Measurements from ENCODE around the gene JMJD4. TPM values are rescaled to one million over a fixed set of nuclear protein-coding genes. Genes with fewer than 3 reads are reported as not detected.

The JMJD4 gene
- total RNA-seq, 1 donor from 2014 or later = 13.5 TPM

DNA sequence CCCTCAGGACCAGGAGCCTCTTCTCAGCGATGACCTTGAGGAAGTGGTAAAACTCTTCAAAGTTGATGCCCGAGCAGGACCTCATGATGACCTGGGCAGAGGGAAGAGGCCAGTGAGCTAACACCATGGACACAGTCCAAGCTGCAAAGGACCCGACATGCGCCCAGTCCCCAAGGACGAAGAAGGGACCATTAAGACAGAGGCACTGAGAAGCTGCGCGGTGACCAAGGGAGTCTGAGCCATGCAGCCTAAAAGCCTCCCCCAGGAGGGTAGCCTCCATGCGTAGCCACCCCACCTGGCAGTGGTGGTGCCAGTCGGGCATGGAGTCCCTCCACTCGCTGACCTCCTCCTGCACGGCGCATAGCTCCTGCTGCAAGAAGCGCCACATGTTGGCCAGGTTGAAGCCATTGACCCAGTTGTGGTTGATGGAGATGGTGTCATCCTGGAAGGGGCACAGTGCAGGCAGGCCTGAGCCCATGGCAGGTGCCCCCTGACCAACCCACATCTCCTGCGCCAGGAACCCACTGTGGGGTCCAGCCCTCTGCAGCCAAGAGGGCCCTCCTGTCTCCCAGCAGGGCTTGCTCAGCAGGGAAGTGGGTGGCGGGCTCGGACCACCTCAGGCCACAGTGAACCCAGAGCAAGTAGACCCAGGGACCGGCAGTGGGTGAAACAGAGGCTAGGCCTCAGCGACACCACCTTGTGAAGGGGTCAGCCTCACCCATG is 2.4 kb downstream of the JMJD4 start:
- H3K4me3 ChIP-seq (ENCODE audit: low read depth, low read length) = no peak overlapping the region
- TF ChIP-seq, protein P1, sequence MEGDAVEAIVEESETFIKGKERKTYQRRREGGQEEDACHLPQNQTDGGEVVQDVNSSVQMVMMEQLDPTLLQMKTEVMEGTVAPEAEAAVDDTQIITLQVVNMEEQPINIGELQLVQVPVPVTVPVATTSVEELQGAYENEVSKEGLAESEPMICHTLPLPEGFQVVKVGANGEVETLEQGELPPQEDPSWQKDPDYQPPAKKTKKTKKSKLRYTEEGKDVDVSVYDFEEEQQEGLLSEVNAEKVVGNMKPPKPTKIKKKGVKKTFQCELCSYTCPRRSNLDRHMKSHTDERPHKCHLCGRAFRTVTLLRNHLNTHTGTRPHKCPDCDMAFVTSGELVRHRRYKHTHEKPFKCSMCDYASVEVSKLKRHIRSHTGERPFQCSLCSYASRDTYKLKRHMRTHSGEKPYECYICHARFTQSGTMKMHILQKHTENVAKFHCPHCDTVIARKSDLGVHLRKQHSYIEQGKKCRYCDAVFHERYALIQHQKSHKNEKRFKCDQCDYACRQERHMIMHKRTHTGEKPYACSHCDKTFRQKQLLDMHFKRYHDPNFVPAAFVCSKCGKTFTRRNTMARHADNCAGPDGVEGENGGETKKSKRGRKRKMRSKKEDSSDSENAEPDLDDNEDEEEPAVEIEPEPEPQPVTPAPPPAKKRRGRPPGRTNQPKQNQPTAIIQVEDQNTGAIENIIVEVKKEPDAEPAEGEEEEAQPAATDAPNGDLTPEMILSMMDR (conservative IDR thresholded peaks at IDR 0.05; ENCODE audit: low read depth, low read length) = no peak
- no peak for DNase-seq (ENCODE audit: low read depth)

DNA sequence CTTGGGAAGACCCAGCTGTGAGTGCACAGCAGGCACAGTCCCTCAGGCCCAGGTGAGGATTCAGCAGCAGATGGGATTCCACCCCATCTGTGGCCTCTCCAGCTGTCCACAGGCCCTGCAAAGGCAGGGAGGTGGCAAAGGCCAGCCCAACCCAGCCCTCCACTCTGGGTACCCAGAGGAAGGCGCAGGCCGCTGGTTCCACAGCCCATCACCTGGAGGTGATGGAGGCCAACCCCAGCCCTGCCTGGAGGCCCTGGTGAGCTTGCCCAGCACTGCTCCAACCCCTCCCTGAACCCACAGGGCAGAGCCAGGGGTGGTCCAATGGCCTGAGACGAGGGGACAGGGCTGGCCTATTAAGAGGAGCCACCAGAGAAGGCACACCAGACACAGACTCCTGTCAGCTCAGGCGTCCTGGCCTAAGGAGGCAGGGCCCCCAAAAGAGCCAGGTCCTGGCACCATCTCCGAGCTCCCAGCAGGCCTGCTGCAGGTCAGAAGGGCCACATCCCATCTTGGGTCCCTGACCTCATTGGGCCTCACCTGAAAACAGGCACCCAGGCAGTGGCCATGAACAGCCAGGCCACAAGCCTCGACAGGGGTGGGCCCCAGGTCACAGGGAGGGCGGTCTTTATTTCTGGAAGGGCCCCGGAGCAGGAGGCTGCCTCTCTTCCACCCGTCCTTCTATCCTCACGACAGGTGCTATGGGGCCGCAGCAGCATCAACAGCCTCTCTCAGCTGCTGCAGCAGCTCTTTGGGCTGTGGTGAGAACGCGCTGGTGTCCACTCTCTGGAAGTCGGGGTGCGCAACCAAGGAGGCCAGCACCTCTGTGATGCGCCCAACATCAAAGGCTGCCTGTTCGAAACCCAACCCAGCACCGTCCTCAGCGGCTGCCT is 3.2 kb downstream of the JMJD4 start:
- no peak for DNase-seq (ENCODE audit: low read depth)
- H3K4me3 ChIP-seq (ENCODE audit: low read depth, low read length) = no peak overlapping the region
- TF ChIP-seq, protein P1 (conservative IDR thresholded peaks at IDR 0.05; ENCODE audit: low read depth, low read length) = no peak

DNA sequence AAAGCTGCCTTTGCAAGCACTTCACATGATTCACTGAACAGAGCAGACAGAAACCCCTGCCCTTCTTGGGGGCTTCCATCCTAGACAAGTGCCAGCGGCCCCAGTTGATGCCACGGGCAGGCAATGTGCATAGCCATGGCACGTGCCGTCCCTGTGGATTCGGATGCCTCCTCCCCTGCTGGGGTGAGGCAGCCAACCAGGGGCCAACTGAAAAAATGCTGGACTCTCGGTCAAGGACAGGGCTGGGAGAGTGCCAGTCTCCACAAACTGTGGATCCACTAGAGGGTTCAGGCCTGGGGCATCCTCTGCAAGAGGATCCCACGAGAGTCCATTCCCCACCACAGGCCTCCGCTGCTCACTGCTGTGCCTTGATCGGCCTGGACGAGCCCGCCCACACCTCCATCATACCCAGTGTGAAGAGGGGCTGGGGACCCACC is 3.8 kb downstream of the JMJD4 start:
- no peak for DNase-seq (ENCODE audit: low read depth)
- TF ChIP-seq, protein P1 (conservative IDR thresholded peaks at IDR 0.05; ENCODE audit: low read depth, low read length) = no peak
- H3K4me3 ChIP-seq (ENCODE audit: low read depth, low read length) = no peak overlapping the region

DNA sequence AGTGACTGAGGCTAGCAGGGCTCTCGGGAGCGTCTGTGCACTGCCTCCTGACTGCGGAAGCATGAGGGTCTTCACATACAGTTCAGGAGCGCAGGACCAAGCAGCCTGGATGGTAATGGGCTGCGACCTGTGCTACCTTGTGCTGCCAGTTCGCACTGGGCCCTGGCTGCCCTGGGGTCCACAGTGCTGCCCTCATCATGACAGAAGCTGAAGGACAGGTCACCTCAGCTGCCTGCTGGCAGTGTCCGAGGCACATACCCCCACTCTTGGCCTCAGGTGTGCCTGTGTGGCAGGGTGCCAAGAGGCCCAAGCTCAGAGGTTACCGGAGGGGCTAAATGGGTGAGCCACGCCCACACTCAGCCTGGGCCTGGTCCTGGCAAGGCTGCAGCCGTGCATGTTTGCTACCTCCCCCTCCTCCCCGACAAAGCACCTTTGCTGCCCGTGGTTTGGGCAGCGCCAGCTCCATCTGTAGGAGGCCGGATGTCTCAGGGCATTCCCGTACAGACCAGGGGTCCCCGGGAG is 4.4 kb downstream of the JMJD4 start:
- H3K4me3 ChIP-seq (ENCODE audit: low read depth, low read length) = no peak overlapping the region
- no peak for DNase-seq (ENCODE audit: low read depth)
- TF ChIP-seq, protein P1 (conservative IDR thresholded peaks at IDR 0.05; ENCODE audit: low read depth, low read length) = no peak

DNA sequence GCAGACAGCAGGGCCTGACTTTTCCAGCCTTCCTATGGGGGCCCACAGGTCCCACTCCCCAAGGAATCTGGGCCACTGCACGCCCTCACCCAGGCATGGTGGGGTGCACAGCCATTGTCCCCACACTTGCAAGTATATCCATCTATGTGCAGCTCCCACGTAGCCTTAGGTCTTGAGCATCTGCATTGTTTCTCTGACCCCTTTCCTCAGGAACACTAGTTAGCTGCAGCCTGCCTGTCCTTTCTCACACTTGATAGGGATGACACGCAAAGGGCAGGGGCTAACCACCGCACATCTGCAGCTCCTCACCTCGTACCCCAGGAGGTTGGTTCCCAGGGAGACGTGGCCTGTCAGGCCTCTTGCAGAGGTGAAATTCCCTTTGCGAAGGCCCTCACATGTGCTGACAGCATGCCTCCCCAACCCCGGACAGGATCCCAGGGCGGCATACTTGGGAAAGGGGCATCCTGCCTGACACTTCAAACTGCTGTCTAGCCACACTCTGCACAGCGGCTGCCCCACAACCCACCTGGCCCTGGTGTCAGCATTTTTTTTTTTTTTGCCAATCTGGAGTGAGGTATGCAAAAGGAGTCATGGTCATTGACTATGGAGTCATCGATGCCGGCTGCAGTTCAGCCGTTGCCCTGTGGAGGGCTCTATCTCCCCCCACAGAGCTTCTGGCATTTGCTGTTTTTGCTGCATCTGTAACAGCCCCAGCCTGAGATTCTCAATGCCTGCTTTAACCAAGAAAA is 5.0 kb downstream of the JMJD4 start:
- TF ChIP-seq, protein P1 (conservative IDR thresholded peaks at IDR 0.05; ENCODE audit: low read depth, low read length) = peak; percentile 78
- DNase-seq (ENCODE audit: low read depth) = no peak
- no peak overlapping the region for H3K4me3 ChIP-seq (ENCODE audit: low read depth, low read length)

DNA sequence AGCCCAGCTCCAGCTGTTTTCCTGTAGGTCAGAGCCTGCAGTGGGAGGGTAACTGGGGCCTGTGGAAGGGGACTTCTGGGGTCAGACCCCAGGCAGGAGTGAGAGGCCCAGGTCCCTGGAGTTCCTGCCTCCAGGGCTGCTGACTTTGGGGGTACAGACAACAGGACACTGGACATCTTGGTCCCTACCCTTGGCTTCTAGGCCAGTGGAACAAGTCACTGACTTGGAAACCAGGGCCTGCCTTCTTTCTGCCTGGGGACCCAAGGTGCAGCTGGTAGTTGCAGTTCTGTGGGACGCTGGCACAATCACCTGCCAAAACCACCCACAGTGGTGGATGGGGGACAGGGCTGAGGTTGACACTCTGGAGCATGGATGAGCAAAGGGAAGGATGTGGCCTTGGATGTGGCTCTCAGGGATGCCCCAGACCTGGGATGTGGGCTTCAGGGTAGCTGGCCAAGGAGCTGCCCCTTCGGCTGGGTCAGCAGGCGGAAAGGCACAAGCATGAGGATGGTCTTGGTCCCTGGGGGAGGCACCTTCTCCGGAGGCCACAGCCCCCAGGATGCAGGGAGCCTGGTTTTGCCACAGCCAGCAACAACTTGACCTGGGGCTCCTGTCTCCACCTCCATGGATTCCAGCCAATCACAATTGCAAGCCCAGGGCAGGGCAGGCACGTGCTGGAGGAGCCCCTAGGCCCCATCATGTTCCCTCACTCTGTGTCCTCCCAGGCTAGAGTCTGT is 5.8 kb downstream of the JMJD4 start:
- DNase-seq (ENCODE audit: low read depth) = no peak
- TF ChIP-seq, protein P1 (conservative IDR thresholded peaks at IDR 0.05; ENCODE audit: low read depth, low read length) = no peak
- peak overlapping the region; percentile 68 for H3K4me3 ChIP-seq (ENCODE audit: low read depth, low read length)

Measured in epithelial cell of proximal tubule (primary cell).